Mesenchymal stem cell (in vitro differentiated cells and primary cell): ENCODE data around the gene LEMD2.

Source experiments
- DNase-seq: peaks from one replicate; pipeline ENCODE4 v3.0.0-alpha.2; 2013
- H2AFZ ChIP-seq: one replicate; pipeline ENCODE4 v1.6.1; 2013; ENCODE audit warnings: low read depth, mild to moderate bottlenecking, control low read depth, inconsistent platforms, low read length, moderate library complexity
- H2AK5ac ChIP-seq: 2 replicates; pipeline ENCODE4 v1.6.1; 2013; ENCODE audit warnings: low read length, moderate library complexity, mild to moderate bottlenecking, inconsistent platforms; ENCODE audit not compliant: severe bottlenecking
- H2BK120ac ChIP-seq: one replicate; pipeline ENCODE4 v1.6.1; 2013; ENCODE audit warnings: low read depth, mild to moderate bottlenecking, inconsistent platforms, low read length, moderate library complexity
- H2BK12ac ChIP-seq, 2 experiments: one replicate each; pipeline ENCODE4 v1.6.1; 2013; ENCODE audit warnings: inconsistent platforms in 2 of 2, low read length in 2 of 2, mild to moderate bottlenecking in 2 of 2, moderate library complexity in 2 of 2, control low read depth in 1 of 2
- H2BK15ac ChIP-seq: one replicate; pipeline ENCODE4 v1.6.1; 2013; ENCODE audit warnings: mild to moderate bottlenecking, low read depth, inconsistent platforms; ENCODE audit not compliant: poor library complexity, severe bottlenecking
- H2BK5ac ChIP-seq: 2 replicates; pipeline ENCODE4 v1.6.1; 2013; ENCODE audit warnings: low read depth, mild to moderate bottlenecking, low read length, control low read depth, inconsistent platforms; ENCODE audit not compliant: poor library complexity, severe bottlenecking
- H3K14ac ChIP-seq, 2 experiments: one replicate each; pipeline ENCODE4 v1.6.1; 2013; ENCODE audit warnings: inconsistent platforms in 2 of 2, low read length in 2 of 2, control low read depth in 1 of 2, mild to moderate bottlenecking in 1 of 2, moderate library complexity in 1 of 2
- H3K18ac ChIP-seq, 2 experiments: one replicate each; pipeline ENCODE4 v1.6.1; 2013; ENCODE audit warnings: inconsistent platforms in 2 of 2, low read length in 2 of 2, control low read depth in 1 of 2, low read depth in 1 of 2, mild to moderate bottlenecking in 1 of 2
- H3K23ac ChIP-seq, 2 experiments: one replicate each; pipeline ENCODE4 v1.6.1; 2013; ENCODE audit warnings: inconsistent platforms in 2 of 2, low read length in 2 of 2, mild to moderate bottlenecking in 2 of 2, moderate library complexity in 2 of 2, control low read depth in 1 of 2
- H3K27ac ChIP-seq: 2 replicates; pipeline ENCODE4 v1.5.1; 2013; ENCODE audit warnings: mild to moderate bottlenecking, moderate library complexity, low read length, control low read depth, inconsistent platforms; ENCODE audit not compliant: poor library complexity, severe bottlenecking
- H3K27me3 ChIP-seq, 2 experiments: 2 replicates each; pipeline versions ENCODE4 v1.6.1 to v1.7.0; 2013; ENCODE audit warnings: low read length in 2 of 2, mild to moderate bottlenecking in 2 of 2, moderate library complexity in 2 of 2, control low read depth in 1 of 2, inconsistent platforms in 1 of 2; ENCODE audit not compliant: control insufficient read depth in 1 of 2, insufficient read depth in 1 of 2
- H3K36me3 ChIP-seq, 2 experiments: 2 replicates each; pipeline versions ENCODE4 v1.6.1 to v1.7.0; 2013; ENCODE audit warnings: low read length in 2 of 2, control low read depth in 1 of 2, inconsistent platforms in 1 of 2, low read depth in 1 of 2, mild to moderate bottlenecking in 1 of 2; ENCODE audit not compliant: insufficient read depth in 2 of 2, control insufficient read depth in 1 of 2
- H3K4ac ChIP-seq, 2 experiments: one replicate each; pipeline ENCODE4 v1.6.1; 2013; ENCODE audit warnings: inconsistent platforms in 2 of 2, low read length in 2 of 2, mild to moderate bottlenecking in 2 of 2, moderate library complexity in 2 of 2, control low read depth in 1 of 2, low read depth in 1 of 2
- H3K4me1 ChIP-seq: 2 replicates; pipeline ENCODE4 v1.6.1; 2013; ENCODE audit warnings: low read depth, low read length, control low read depth; ENCODE audit not compliant: control insufficient read depth, insufficient read depth
- H3K4me2 ChIP-seq: 2 replicates; pipeline ENCODE4 v1.6.1; 2013; ENCODE audit warnings: low read length, mild to moderate bottlenecking, inconsistent platforms; ENCODE audit not compliant: poor library complexity, severe bottlenecking
- H3K4me3 ChIP-seq, 2 experiments: 2 replicates each; pipeline versions ENCODE4 v1.5.1 to v1.7.0; 2013; ENCODE audit warnings: low read length in 2 of 2, mild to moderate bottlenecking in 2 of 2, control low read depth in 1 of 2, low read depth in 1 of 2; ENCODE audit not compliant: insufficient read depth in 1 of 2
- H3K79me1 ChIP-seq: replicated peaks from 2 replicates; pipeline ENCODE4 v1.6.1; 2013; ENCODE audit warnings: mild to moderate bottlenecking, control low read depth, low read length, inconsistent platforms; ENCODE audit not compliant: poor library complexity, severe bottlenecking
- H3K9ac ChIP-seq: 2 replicates; pipeline ENCODE4 v1.7.0; 2013; ENCODE audit warnings: mild to moderate bottlenecking, low read length, moderate library complexity
- H3K9me3 ChIP-seq: 2 replicates; pipeline ENCODE4 v1.7.0; 2013; ENCODE audit warnings: mild to moderate bottlenecking, low read length; ENCODE audit not compliant: control insufficient read depth
- H4K8ac ChIP-seq: one replicate; pipeline ENCODE4 v1.6.1; 2013; ENCODE audit warnings: inconsistent platforms, mild to moderate bottlenecking, low read length, moderate library complexity
- H4K91ac ChIP-seq: one replicate; pipeline ENCODE4 v1.6.1; 2013; ENCODE audit warnings: mild to moderate bottlenecking, low read length, inconsistent platforms
- WGBS: methylation state at CpG from one replicate; pipeline ENCODE4 v1.1.7; 2013; ENCODE audit warnings: mixed read lengths; 5-methylcytosine and 5-hydroxymethylcytosine counted together

LEMD2 gene

GRCh38 chr6:33802186-33802958 lies 13.4 kb upstream of the LEMD2 start:
- H3K23ac ChIP-seq: no peak overlapping the region
- H3K9me3 ChIP-seq: no peaks in the 10 kb centered on the region
- H3K36me3 ChIP-seq: no peaks in the 10 kb centered on the region
- no peaks in the 10 kb centered on the region for H3K79me1 ChIP-seq
- WGBS: 72% methylated on average over 10 of the region's 14 CpGs
- H3K18ac ChIP-seq: no peak overlapping the region
- no peak overlapping the region for H3K27ac ChIP-seq
- H2AK5ac ChIP-seq: no peak overlapping the region
- H4K8ac ChIP-seq: no peak overlapping the region
- H3K14ac ChIP-seq: no peak overlapping the region
- no peak overlapping the region for H3K4me3 ChIP-seq
- no peak for DNase-seq
- no peak overlapping the region for H2AFZ ChIP-seq
- H2BK12ac ChIP-seq: no peak overlapping the region
- no peak overlapping the region for H3K9ac ChIP-seq
- H2BK15ac ChIP-seq: peak overlapping the region; percentile 49
- peaks cover 16% of the 10 kb centered on the region for H3K4me1 ChIP-seq
- H3K4me2 ChIP-seq: no peak overlapping the region
- H4K91ac ChIP-seq: no peak overlapping the region
- peaks cover 26 to 62% of the 10 kb centered on the region in 2 experiments for H3K27me3 ChIP-seq
- no peak overlapping the region for H3K4ac ChIP-seq
- no peak overlapping the region for H2BK5ac ChIP-seq
- no peak overlapping the region for H2BK120ac ChIP-seq

DNA sequence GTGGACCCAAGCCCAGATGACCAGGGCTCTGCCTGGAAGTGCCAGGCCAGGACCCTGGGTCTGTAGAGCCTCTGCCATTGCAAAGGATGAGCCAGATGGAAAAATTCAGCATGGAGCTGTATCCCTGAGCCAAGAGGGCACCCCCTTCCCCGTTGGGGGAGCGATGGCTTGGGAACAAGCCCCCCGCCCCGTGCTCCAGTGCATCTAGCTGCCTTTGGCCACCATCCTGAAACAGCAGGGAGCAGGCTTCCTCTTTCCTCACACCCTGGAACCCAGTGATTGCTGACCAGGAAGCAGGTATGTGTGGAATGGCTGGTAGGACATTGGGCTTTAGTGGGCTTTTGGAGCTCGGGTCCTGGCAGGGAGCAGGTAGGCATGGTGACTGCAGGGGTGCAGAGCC lies 12.7 kb upstream of the LEMD2 start:
- Histone ChIP-seq H2BK5ac (no peak overlapping the region), H3K4me3 (no peak overlapping the region), H4K8ac (no peak overlapping the region), H2AFZ (no peak overlapping the region), H3K79me1 (no peaks in the 10 kb centered on the region), H3K23ac (no peak overlapping the region), H3K27ac (no peak overlapping the region), H3K4me2 (no peak overlapping the region), H3K36me3 (no peaks in the 10 kb centered on the region), H2AK5ac (no peak overlapping the region), H3K27me3 (peaks cover 18 to 62% of the 10 kb centered on the region in 2 experiments), H2BK120ac (no peak overlapping the region), H2BK15ac (peak overlapping the region; percentile 2), H3K4ac (no peak overlapping the region), H4K91ac (no peak overlapping the region), H3K9me3 (no peaks in the 10 kb centered on the region), H3K18ac (no peak overlapping the region), H2BK12ac (no peak overlapping the region), H3K14ac (no peak overlapping the region), H3K9ac (no peak overlapping the region), H3K4me1 (peaks cover 16% of the 10 kb centered on the region)
- no peak for DNase-seq
- WGBS: 94% methylated on average over 3 of the region's 5 CpGs

DNA sequence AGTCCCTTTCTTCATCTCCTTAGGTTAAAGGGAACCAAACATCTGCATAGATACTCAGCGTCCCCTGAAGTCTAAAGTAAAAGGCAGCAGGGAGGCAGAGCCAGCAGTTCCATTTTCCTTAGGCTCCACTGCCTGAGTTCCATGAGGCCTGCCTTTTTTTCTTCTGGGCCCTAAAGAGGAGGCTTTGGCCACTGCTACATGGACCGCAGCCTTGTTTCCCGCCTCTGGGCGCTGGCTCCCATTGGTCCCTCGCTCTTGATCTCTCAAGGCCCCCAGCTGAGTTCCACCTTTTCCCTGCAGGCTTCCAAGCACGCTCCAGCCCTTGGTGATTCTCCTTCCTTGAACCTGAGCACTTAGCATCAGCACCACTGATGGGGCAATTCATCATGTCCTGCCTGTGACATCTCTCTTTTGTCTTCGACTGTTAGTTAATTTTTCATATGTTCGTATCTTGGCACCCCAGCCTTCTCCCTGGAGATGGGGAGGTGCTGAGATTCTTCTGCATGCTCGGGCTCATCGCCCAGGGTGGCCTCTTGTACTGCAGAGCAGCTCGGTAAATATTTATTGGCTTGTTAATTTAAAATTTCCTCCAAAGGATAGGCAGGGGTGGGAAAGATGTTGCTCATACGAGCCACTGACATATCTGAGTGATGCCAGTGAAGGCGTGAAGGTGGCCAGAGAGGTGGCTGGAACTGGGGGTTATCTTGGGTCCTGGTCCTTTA lies 11.5 kb upstream of the LEMD2 start:
- Histone ChIP-seq H3K4me3 (no peak overlapping the region), H3K18ac (no peak overlapping the region), H3K9me3 (no peaks in the 10 kb centered on the region), H3K79me1 (no peaks in the 10 kb centered on the region), H4K91ac (no peak overlapping the region), H2AFZ (no peak overlapping the region), H3K4me1 (peaks cover 19% of the 10 kb centered on the region), H3K14ac (peak overlapping the region in 1 of 2 experiments; percentile 31), H3K27me3 (peaks cover 16 to 61% of the 10 kb centered on the region in 2 experiments), H3K27ac (no peak overlapping the region), H3K4ac (no peak overlapping the region), H2BK5ac (no peak overlapping the region), H3K23ac (no peak overlapping the region), H3K36me3 (no peaks in the 10 kb centered on the region), H4K8ac (no peak overlapping the region), H2BK15ac (peak overlapping the region; percentile 32), H3K4me2 (no peak overlapping the region), H2BK12ac (peak overlapping the region; percentile 7 to 56), H2BK120ac (no peak overlapping the region), H2AK5ac (no peak overlapping the region), H3K9ac (no peak overlapping the region)
- WGBS: 93% methylated on average over 13 of the region's 13 CpGs
- DNase-seq: no peak

DNA sequence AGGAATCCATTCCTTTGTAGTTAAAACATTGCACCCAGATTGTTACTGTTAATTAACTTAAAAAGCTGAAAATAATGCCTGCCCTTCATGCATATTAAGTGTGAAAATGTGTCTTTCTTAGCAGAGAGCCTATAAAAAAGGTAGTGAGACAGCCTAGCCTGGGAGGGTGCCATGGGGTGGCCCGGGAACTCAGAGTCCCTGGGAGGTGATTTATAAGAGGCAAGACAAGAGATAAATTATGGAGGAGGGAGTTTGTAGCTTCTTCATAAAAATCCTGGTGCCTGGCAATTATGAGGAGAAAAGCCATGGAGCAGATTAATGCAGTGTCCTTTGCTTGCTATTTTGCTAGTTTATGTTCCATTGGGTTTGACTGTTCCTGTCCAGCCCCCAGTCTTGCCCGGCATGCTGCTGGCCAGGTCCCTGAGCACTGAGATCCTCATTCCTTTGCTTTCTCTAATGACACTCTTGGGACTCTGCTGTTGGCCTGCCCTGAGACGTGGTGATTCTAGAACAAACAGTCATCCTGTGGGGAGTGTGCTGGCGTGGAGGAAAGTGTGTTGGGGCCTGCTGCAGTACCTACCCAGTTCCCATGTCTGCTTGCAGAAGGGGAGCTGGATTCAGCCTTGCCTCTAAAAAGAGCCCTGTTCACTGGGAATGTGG lies 10.7 kb upstream of the LEMD2 start:
- 21% methylated on average over 4 of the region's 4 CpGs for WGBS
- H3K4me2 ChIP-seq: no peak overlapping the region

More for the DNA sequence above, 10.7 kb upstream of the LEMD2 start:
- Histone ChIP-seq H3K23ac (no peak overlapping the region), H2BK120ac (no peak overlapping the region), H4K8ac (no peak overlapping the region), H3K36me3 (no peaks in the 10 kb centered on the region), H2AK5ac (no peak overlapping the region), H3K9ac (no peak overlapping the region), H2BK15ac (no peak overlapping the region), H3K4ac (peak overlapping the region in 1 of 2 experiments; percentile 11), H3K4me3 (no peak overlapping the region), H4K91ac (no peak overlapping the region), H3K4me1 (peaks cover 27% of the 10 kb centered on the region), H3K27ac (no peak overlapping the region), H3K14ac (no peak overlapping the region), H2BK12ac (peak overlapping the region in 1 of 2 experiments; percentile 7), H2AFZ (no peak overlapping the region), H2BK5ac (no peak overlapping the region), H3K18ac (peak overlapping the region in 1 of 2 experiments; percentile 41), H3K27me3 (peaks cover 8 to 61% of the 10 kb centered on the region in 2 experiments), H3K9me3 (no peaks in the 10 kb centered on the region), H3K79me1 (no peaks in the 10 kb centered on the region)
- DNase-seq: no peak
